ENCODE results near the gene KCNA5.
A peak's percentile ranks its signal among the peaks of the same experiment; 100 is the strongest.

Gene KCNA5

GRCh38 chr12:5036031-5036430, 7.6 kb upstream of the KCNA5 start:
- ATAC-seq (ENCODE audit: low read depth) (no peak), DNase-seq (ENCODE audit: low spot score in 2 of 2) (no peak)
- Mint-ChIP-seq H3K27me3 (peaks cover 3% of the 10 kb centered on the region), H3K27ac (no peak overlapping the region), H3K36me3 (no peaks in the 10 kb centered on the region), H3K4me3 (no peak overlapping the region), H3K4me1 (peaks cover 5% of the 10 kb centered on the region), H3K9me3 (peaks cover 1% of the 10 kb centered on the region)

- Mint-ChIP-seq H3K9me3 (peaks cover 3% of the 10 kb centered on the region), H3K4me3 (no peak overlapping the region), H3K27me3 (peaks cover 5% of the 10 kb centered on the region), H3K27ac (no peak overlapping the region), H3K36me3 (no peaks in the 10 kb centered on the region), H3K4me1 (peaks cover 8% of the 10 kb centered on the region)
- ATAC-seq (ENCODE audit: low read depth) (no peak), DNase-seq (ENCODE audit: low spot score in 2 of 2) (no peak)
Observed at GRCh38 chr12:5037795-5038357, 5.8 kb upstream of the KCNA5 start.

- ATAC-seq (ENCODE audit: low read depth), result no peak
- H3K9me3 Mint-ChIP-seq, result peaks cover 3% of the 10 kb centered on the region
- H3K36me3 Mint-ChIP-seq, result no peaks in the 10 kb centered on the region
- H3K27me3 Mint-ChIP-seq, result peaks cover 9% of the 10 kb centered on the region
- no peak overlapping the region for H3K27ac Mint-ChIP-seq
- DNase-seq (ENCODE audit: low spot score in 2 of 2), result no peak
- peaks cover 11% of the 10 kb centered on the region for H3K4me1 Mint-ChIP-seq
- no peak overlapping the region for H3K4me3 Mint-ChIP-seq
Observed at GRCh38 chr12:5038781-5039311, 4.8 kb upstream of the KCNA5 start.

DNA sequence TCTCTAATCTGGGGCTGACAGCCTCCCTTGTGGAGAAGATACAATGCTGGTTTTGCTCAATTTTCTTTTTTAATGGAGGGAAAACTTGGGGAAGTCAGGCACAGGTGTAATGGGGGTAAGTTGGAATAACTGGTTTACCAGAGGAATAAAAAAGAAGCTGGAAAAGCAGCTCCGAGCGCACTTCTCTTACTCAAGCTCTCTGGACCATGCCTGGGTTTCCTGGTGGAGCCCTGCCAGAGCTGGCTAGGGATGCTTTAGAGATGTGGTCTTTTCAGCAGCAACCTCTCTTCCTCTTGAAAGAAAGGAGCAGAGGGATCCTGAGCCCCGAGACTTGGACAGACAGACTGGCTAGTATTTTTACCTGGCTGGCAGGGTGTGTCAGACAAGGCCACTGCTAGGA, 3.9 kb upstream of the KCNA5 start:
- ATAC-seq (ENCODE audit: low read depth), result no peak
- Mint-ChIP-seq H3K9me3 (peaks cover 3% of the 10 kb centered on the region), H3K27me3 (peaks cover 9% of the 10 kb centered on the region), H3K4me1 (peaks cover 11% of the 10 kb centered on the region), H3K27ac (no peak overlapping the region), H3K36me3 (no peaks in the 10 kb centered on the region), H3K4me3 (no peak overlapping the region)
- no peak for DNase-seq (ENCODE audit: low spot score in 2 of 2)

DNA sequence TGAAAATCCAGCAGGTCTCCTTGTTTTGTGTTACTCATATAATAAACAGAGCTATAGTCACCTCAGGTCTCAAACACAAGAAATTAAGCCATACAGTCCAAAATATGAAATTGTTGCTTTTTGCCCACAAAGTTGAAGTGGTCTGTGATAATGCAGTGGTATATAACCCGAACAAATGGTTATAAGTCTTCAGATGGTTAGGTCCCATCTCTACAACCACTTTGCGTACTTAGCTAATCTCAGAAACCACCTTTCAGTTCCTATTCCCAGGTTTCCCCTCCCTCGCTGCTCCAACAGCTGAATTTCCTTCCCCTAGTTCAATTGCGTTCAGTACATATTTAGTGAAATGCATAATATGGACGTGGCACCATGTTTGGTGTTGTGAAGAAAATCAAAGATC, 3.3 kb upstream of the KCNA5 start:
- no peak overlapping the region for H3K4me3 Mint-ChIP-seq
- peaks cover 3% of the 10 kb centered on the region for H3K9me3 Mint-ChIP-seq
- peaks cover 3% of the 10 kb centered on the region for H3K36me3 Mint-ChIP-seq
- H3K4me1 Mint-ChIP-seq, result peaks cover 11% of the 10 kb centered on the region
- ATAC-seq (ENCODE audit: low read depth) (no peak), DNase-seq (ENCODE audit: low spot score in 2 of 2) (no peak)
- peaks cover 13% of the 10 kb centered on the region for H3K27me3 Mint-ChIP-seq
- H3K27ac Mint-ChIP-seq, result no peak overlapping the region

DNA sequence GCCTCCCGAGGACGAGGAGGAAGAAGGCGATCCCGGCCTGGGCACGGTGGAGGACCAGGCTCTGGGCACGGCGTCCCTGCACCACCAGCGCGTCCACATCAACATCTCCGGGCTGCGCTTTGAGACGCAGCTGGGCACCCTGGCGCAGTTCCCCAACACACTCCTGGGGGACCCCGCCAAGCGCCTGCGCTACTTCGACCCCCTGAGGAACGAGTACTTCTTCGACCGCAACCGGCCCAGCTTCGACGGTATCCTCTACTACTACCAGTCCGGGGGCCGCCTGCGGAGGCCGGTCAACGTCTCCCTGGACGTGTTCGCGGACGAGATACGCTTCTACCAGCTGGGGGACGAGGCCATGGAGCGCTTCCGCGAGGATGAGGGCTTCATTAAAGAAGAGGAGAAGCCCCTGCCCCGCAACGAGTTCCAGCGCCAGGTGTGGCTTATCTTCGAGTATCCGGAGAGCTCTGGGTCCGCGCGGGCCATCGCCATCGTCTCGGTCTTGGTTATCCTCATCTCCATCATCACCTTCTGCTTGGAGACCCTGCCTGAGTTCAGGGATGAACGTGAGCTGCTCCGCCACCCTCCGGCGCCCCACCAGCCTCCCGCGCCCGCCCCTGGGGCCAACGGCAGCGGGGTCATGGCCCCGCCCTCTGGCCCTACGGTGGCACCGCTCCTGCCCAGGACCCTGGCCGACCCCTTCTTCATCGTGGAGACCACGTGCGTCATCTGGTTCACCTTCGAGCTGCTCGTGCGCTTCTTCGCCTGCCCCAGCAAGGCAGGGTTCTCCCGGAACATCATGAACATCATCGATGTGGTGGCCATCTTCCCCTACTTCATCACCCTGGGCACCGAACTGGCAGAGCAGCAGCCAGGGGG, 979 bp downstream of the KCNA5 start:
- Mint-ChIP-seq H3K36me3 (peaks cover 7% of the 10 kb centered on the region), H3K9me3 (peaks cover 6% of the 10 kb centered on the region), H3K4me3 (peak overlapping the region; percentile 45)

GRCh38 chr12:5047094-5047493, 3.4 kb downstream of the KCNA5 start:
- peaks cover 13% of the 10 kb centered on the region for H3K27me3 Mint-ChIP-seq
- peaks cover 23% of the 10 kb centered on the region for H3K4me1 Mint-ChIP-seq
- ATAC-seq (ENCODE audit: low read depth), result no peak

More for the DNA sequence above, 979 bp downstream of the KCNA5 start:
- no peak overlapping the region for H3K27ac Mint-ChIP-seq
- peaks cover 16% of the 10 kb centered on the region for H3K27me3 Mint-ChIP-seq
- peaks cover 17% of the 10 kb centered on the region for H3K4me1 Mint-ChIP-seq
- ATAC-seq (ENCODE audit: low read depth) (no peak), DNase-seq (ENCODE audit: low spot score in 2 of 2) (no peak)

DNA sequence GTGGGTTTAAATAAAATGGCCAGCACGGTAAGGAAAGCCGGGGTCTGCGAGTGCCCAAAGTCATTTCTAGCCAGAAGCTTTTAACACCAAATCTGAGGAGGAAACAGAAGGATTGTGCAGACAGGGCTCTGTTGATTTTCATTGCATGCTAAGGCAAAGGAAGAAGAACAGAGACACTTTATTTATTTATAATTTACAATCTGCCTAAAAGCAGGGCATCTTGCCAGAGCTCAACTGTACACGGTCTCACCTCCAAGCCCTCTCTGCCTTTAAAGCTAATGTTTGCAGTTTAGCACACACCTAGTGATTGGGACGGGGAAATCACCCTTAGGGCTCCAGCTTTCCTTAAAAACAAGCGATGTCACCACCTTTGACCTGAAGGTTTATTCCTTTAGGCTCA, 4.0 kb downstream of the KCNA5 start:
- peaks cover 28% of the 10 kb centered on the region for H3K4me1 Mint-ChIP-seq
- H3K36me3 Mint-ChIP-seq, result peaks cover 7% of the 10 kb centered on the region
- DNase-seq (ENCODE audit: low spot score in 2 of 2) (no peak), ATAC-seq (ENCODE audit: low read depth) (no peak)
- peaks cover 13% of the 10 kb centered on the region for H3K27me3 Mint-ChIP-seq
- no peak overlapping the region for H3K4me3 Mint-ChIP-seq
- peaks cover 7% of the 10 kb centered on the region for H3K9me3 Mint-ChIP-seq
- no peak overlapping the region for H3K27ac Mint-ChIP-seq

More at GRCh38 chr12:5047094-5047493, 3.4 kb downstream of the KCNA5 start:
- Mint-ChIP-seq H3K36me3 (peaks cover 7% of the 10 kb centered on the region), H3K27ac (no peak overlapping the region), H3K9me3 (peaks cover 7% of the 10 kb centered on the region), H3K4me3 (no peak overlapping the region)
- DNase-seq (ENCODE audit: low spot score in 2 of 2), result no peak

- H3K4me1 Mint-ChIP-seq, result peaks cover 37% of the 10 kb centered on the region
Observed at GRCh38 chr12:5050542-5050941, 6.9 kb downstream of the KCNA5 start.

GRCh38 chr12:5051334-5051733, 7.7 kb downstream of the KCNA5 start:
- H3K27ac Mint-ChIP-seq, result peak overlapping the region; percentile 33
- peak; percentile 55 for ATAC-seq (ENCODE audit: low read depth)
- peaks cover 37% of the 10 kb centered on the region for H3K4me1 Mint-ChIP-seq
- peak overlapping the region; percentile 31 for H3K4me3 Mint-ChIP-seq
- H3K27me3 Mint-ChIP-seq, result no peaks in the 10 kb centered on the region
- no peak for DNase-seq (ENCODE audit: low spot score in 2 of 2)
- peaks cover 4% of the 10 kb centered on the region for H3K36me3 Mint-ChIP-seq
- H3K9me3 Mint-ChIP-seq, result peaks cover 9% of the 10 kb centered on the region

More at GRCh38 chr12:5050542-5050941, 6.9 kb downstream of the KCNA5 start:
- Mint-ChIP-seq H3K27me3 (peaks cover 3% of the 10 kb centered on the region), H3K9me3 (peaks cover 9% of the 10 kb centered on the region), H3K27ac (no peak overlapping the region), H3K4me3 (no peak overlapping the region), H3K36me3 (peaks cover 4% of the 10 kb centered on the region)
- ATAC-seq (ENCODE audit: low read depth) (no peak), DNase-seq (ENCODE audit: low spot score in 2 of 2) (no peak)

- peak; percentile 42 for ATAC-seq (ENCODE audit: low read depth)
- Mint-ChIP-seq H3K4me3 (no peak overlapping the region), H3K4me1 (peaks cover 37% of the 10 kb centered on the region), H3K27me3 (no peaks in the 10 kb centered on the region), H3K9me3 (peaks cover 9% of the 10 kb centered on the region), H3K36me3 (peaks cover 4% of the 10 kb centered on the region), H3K27ac (peak overlapping the region; percentile 33)
- DNase-seq (ENCODE audit: low spot score in 2 of 2), result no peak
Observed at GRCh38 chr12:5051913-5052312, 8.2 kb downstream of the KCNA5 start.

DNA sequence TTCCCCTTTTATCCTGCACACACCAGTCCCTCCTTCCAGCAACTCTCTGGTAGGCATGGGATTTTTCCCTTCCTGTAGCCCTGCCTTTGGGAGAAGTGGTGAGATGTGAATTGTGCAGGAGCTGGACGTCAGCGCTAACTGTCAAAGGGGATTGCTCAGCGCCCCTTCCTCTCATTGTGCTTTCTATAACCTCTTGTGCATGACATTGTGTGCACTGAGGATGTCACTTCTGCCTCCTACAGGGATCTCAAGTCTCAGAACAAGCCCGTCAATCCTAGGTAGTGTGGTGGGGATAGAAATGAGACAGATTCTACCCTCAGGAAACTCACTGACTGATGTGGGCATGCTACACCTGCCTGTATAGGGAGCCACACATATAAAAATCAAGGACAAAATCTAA, 8.7 kb downstream of the KCNA5 start:
- peaks cover 37% of the 10 kb centered on the region for H3K4me1 Mint-ChIP-seq
- ATAC-seq (ENCODE audit: low read depth) (no peak), DNase-seq (ENCODE audit: low spot score in 2 of 2) (no peak)
- no peak overlapping the region for H3K4me3 Mint-ChIP-seq
- no peak overlapping the region for H3K27ac Mint-ChIP-seq
- peaks cover 4% of the 10 kb centered on the region for H3K36me3 Mint-ChIP-seq
- no peaks in the 10 kb centered on the region for H3K27me3 Mint-ChIP-seq
- peaks cover 9% of the 10 kb centered on the region for H3K9me3 Mint-ChIP-seq

DNA sequence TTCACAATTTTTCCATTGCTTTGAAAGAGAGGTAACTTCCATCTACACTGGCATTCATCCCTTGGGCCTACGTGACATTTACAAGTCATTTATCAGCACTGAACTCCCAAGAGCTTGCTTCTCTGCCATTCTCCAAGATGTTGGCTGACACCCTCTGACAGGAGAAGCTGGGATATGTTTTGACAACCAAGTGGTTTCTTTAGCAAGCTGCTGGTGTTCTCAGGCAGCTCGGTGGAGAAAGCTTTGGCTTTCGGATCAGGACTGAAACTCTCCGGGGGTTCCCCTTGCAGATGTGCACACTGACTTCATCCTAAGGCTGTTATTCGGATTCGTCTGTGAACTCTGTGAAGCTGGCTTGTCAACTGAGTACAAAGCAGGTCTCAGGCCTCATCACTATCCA, 15.7 kb downstream of the KCNA5 start:
- peaks cover 5% of the 10 kb centered on the region for H3K27me3 Mint-ChIP-seq
- no peak overlapping the region for H3K4me3 Mint-ChIP-seq
- H3K27ac Mint-ChIP-seq, result no peak overlapping the region
- H3K36me3 Mint-ChIP-seq, result peaks cover 2% of the 10 kb centered on the region
- no peaks in the 10 kb centered on the region for H3K9me3 Mint-ChIP-seq
- ATAC-seq (ENCODE audit: low read depth) (no peak), DNase-seq (ENCODE audit: low spot score in 2 of 2) (no peak)
- H3K4me1 Mint-ChIP-seq, result no peaks in the 10 kb centered on the region

DNA sequence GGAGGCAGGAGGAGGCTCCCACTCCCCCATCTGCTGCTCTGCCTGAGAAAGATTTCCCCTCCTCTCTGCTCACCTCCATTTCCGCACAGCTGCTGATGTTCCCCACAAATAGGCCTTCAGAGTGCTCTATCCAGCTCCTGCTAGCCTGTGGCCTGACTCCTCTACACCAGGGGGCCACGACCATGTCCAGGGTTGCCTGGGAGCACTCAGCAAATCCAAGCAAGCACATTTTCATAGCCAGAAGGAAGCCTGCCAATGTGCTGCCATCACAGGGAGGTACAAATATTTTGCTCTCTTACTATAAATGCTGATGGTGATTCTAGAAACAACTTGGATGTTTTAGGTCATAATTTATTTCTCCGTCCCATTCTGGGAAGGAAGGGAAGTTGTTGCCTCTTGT, 17.3 kb downstream of the KCNA5 start:
- H3K27me3 Mint-ChIP-seq, result peaks cover 5% of the 10 kb centered on the region

More for the DNA sequence above, 17.3 kb downstream of the KCNA5 start:
- DNase-seq (ENCODE audit: low spot score in 2 of 2) (no peak), ATAC-seq (ENCODE audit: low read depth) (no peak)
- H3K27ac Mint-ChIP-seq, result no peak overlapping the region
- H3K4me3 Mint-ChIP-seq, result no peak overlapping the region
- peaks cover 2% of the 10 kb centered on the region for H3K36me3 Mint-ChIP-seq
- no peaks in the 10 kb centered on the region for H3K4me1 Mint-ChIP-seq
- H3K9me3 Mint-ChIP-seq, result no peaks in the 10 kb centered on the region

Data from memory B cell (primary cell).